ENCODE measurements around the gene DMP1. TPM values are rescaled to one million over a fixed set of nuclear protein-coding genes. Genes with fewer than 3 reads are reported as not detected.

Gene DMP1
- total RNA-seq, 4 donors from 2014 or later: 0.11 TPM; not detected in 3

- DNase-seq (no peak), ATAC-seq (no peak)
- Histone ChIP-seq H3K4me3 (no peak overlapping the region), H3K4me1 (no peaks in the 10 kb centered on the region), H3K9me3 (no peaks in the 10 kb centered on the region), H3K36me3 (no peaks in the 10 kb centered on the region), H3K27me3 (no peaks in the 10 kb centered on the region), H3K27ac (no peak overlapping the region)
- intact Hi-C loops (cut with DNase I; ENCODE audit: low total_unique reads) (no loop called here), in situ Hi-C loops (cut with MboI; ENCODE audit: low sequenced_read_pairs in 4 of 4) (no loop called here)
- TF ChIP-seq CTCF (IDR thresholded peaks at IDR 0.05 in 4 of 5, conservative IDR thresholded peaks at IDR 0.05 in 1 of 5): no peak
- no peak for TF ChIP-seq POLR2A (IDR thresholded peaks at IDR 0.05)
These were observed 12.8 kb downstream of the DMP1 start for GRCh38 chr4:87662871-87663270.

DNA sequence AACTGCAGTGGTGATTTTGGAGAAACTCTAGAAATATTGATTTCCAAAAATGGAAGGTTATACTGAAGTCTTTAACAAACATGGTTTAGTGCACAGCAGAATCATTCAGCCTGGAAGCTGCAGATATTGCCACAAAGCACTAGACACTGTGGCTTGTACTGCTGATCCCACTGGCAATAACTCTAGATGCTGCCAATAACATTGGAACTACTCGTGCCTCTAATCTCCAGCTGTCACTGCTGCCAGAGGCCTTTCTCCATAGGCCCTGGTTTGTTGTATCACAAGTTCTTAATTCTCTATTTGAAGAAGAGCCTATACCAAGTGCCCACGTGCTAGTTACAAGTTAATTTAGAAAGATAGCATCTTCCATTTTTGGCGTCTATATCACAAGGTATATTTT, 19.3 kb downstream of the DMP1 start:
- Histone ChIP-seq H3K4me3 (no peak overlapping the region), H3K36me3 (no peaks in the 10 kb centered on the region), H3K4me1 (no peaks in the 10 kb centered on the region), H3K27ac (no peak overlapping the region), H3K9me3 (peaks cover 0 to 8% (median 0%) of the 10 kb centered on the region in 3 donors), H3K27me3 (no peaks in the 10 kb centered on the region)
- in situ Hi-C loops (cut with MboI; ENCODE audit: low sequenced_read_pairs in 4 of 4): no loop called here
- DNase-seq: no peak
- ATAC-seq: no peak
- no peak for TF ChIP-seq CTCF (IDR thresholded peaks at IDR 0.05 in 4 of 5, conservative IDR thresholded peaks at IDR 0.05 in 1 of 5)
- no peak for TF ChIP-seq POLR2A (IDR thresholded peaks at IDR 0.05)
- intact Hi-C loops (cut with DNase I; ENCODE audit: low total_unique reads): no loop called here

GRCh38 chr4:87677731-87678130, 27.7 kb downstream of the DMP1 start:
- no peaks in the 10 kb centered on the region for H3K27me3 ChIP-seq
- H3K27ac ChIP-seq: peak overlapping the region; percentile 18 to 50 (median 48)
- DNase-seq (peak; percentile 6 to 19), ATAC-seq (peak in 1 of 2 donors; percentile 21)
- H3K9me3 ChIP-seq: no peaks in the 10 kb centered on the region
- H3K4me3 ChIP-seq: no peak overlapping the region
- intact Hi-C loops (cut with DNase I; ENCODE audit: low total_unique reads) (loop anchor here (2.0 to 5.0 kb wide), 3 partner anchors 135 to 171 kb away; no protein-coding TSS in a partner anchor), in situ Hi-C loops (cut with MboI; ENCODE audit: low sequenced_read_pairs in 4 of 4) (loop anchor here in 2 of 4 donors (25.0 kb wide), 1 partner anchor 535 kb away; no protein-coding TSS in a partner anchor)
- TF ChIP-seq CTCF (IDR thresholded peaks at IDR 0.05 in 4 of 5, conservative IDR thresholded peaks at IDR 0.05 in 1 of 5) (no peak), POLR2A (IDR thresholded peaks at IDR 0.05) (no peak)
- H3K4me1 ChIP-seq: peaks cover 0 to 10% of the 10 kb centered on the region in 2 donors
- H3K36me3 ChIP-seq: no peaks in the 10 kb centered on the region

DNA sequence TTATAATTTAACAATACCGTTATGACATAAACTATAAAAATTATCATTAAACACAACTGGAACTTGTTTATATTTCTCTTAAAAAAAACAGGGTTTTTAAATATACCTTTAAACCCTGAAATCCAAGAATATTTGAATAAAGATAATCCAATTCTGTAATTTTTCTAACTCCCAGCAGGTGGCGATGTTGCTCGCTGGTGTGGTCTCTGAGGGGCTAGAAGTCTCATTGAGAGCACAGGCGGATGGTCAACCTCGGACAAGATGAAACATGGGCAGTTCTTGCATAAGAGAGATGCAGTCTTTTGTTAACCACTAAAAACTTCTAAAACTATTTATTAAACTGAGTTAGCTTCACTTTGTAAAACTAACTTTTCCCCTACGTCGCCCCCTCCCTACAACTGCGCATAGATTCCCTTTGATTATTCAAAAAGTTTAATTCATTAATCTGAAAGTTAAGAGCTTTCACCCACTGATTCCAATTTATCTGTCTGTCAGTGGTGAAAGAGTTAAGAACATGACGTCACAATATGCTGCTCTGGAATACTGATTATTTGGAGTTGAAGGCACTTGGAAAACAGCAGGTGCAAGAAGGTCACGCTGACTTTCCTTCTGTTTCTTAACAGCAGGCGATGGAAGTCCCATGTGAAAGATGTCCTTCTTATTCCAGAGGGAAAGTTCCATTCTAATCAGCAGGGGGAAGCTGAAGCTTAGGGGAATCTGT, 29.5 kb downstream of the DMP1 start:
- no peaks in the 10 kb centered on the region for H3K36me3 ChIP-seq
- H3K27me3 ChIP-seq: no peaks in the 10 kb centered on the region
- no peaks in the 10 kb centered on the region for H3K9me3 ChIP-seq
- ATAC-seq (peak; percentile 81 to 82), DNase-seq (peak; percentile 31 to 34)
- no peak overlapping the region for H3K4me3 ChIP-seq
- H3K27ac ChIP-seq: peak overlapping the region in 3 of 4 donors; percentile 37 to 52 (median 38)
- H3K4me1 ChIP-seq: peaks cover 0 to 10% of the 10 kb centered on the region in 2 donors
- TF ChIP-seq POLR2A (IDR thresholded peaks at IDR 0.05) (no peak), CTCF (IDR thresholded peaks at IDR 0.05 in 4 of 5, conservative IDR thresholded peaks at IDR 0.05 in 1 of 5) (peak; percentile 21 to 72 (median 57))
- in situ Hi-C loops (cut with MboI; ENCODE audit: low sequenced_read_pairs in 4 of 4) (loop anchor here (5.0 to 25.0 kb wide), 6 partner anchors 158 to 535 kb away; no protein-coding TSS in a partner anchor), intact Hi-C loops (cut with DNase I; ENCODE audit: low total_unique reads) (loop anchor here (2.0 to 5.0 kb wide), 3 partner anchors 137 to 169 kb away; no protein-coding TSS in a partner anchor)
